Activated T-cell treated with anti-CD3 and anti-CD28 coated beads, Interleukin-2, amount 50 U/mL, for 4 hours (primary cell): ENCODE results near the gene CCDC91. TPM values are rescaled to one million over a fixed set of nuclear protein-coding genes. Genes with fewer than 3 reads are reported as not detected.

Source experiments
- ATAC-seq, 2 donors: fragments of 200-7000 bp; cut with Tn5 transposase; one replicate each; pipeline ENCODE4 v1.10.0; 2021
- DNase-seq: peaks from one replicate; pipeline ENCODE4 v3.0.0-alpha.2; 2020
- H3K27me3 Mint-ChIP-seq: one replicate; pipeline ENCODE4 v1.8.0; 2021; ENCODE audit warnings: low read depth, mixed read lengths
- H3K36me3 Mint-ChIP-seq: one replicate; pipeline ENCODE4 v1.8.0; 2022; ENCODE audit warnings: mixed read lengths; ENCODE audit not compliant: insufficient read depth
- H3K4me1 Mint-ChIP-seq: one replicate; pipeline ENCODE4 v1.8.0; 2021; ENCODE audit warnings: low read depth, mixed read lengths
- H3K4me3 Mint-ChIP-seq: one replicate; pipeline ENCODE4 v1.8.0; 2021; ENCODE audit warnings: mild to moderate bottlenecking, moderate library complexity, mixed read lengths
- H3K9me3 Mint-ChIP-seq: one replicate; pipeline ENCODE4 v1.8.0; 2021; ENCODE audit warnings: mixed read lengths
- total RNA-seq, 3 donors: library from RNA; stranded (reverse); gene quantifications; one replicate each; pipeline ENCODE4 v1.2.1, GENCODE V29; 2021

CCDC91 gene
- total RNA-seq, 3 donors from 2014 or later, result 17.8 to 18.2 (median 18.1) TPM

DNA sequence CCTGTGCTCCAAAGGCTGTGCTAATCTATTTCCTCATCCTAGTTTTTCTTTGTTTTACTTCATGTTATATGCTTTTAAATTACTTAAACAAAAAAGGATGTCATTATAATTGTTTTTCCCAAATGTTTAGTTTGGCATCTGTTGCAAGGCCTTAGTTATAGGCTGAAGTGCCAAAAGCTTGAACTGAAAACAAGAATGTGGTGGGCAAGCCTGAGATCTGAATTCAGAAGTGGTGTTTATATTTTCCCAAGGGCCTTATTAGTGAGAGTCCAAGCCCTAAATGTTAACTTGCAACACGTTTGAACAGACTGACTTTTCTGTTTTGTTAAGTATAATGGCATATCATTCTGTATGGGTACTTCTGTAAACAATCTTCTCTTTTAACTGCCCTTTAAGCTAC is 326.8 kb downstream of the CCDC91 start:
- Mint-ChIP-seq H3K4me1 (no peaks in the 10 kb centered on the region), H3K4me3 (no peak overlapping the region), H3K9me3 (peaks cover 23% of the 10 kb centered on the region), H3K36me3 (peaks cover 32% of the 10 kb centered on the region), H3K27me3 (no peaks in the 10 kb centered on the region)
- ATAC-seq (no peak), DNase-seq (no peak)

DNA sequence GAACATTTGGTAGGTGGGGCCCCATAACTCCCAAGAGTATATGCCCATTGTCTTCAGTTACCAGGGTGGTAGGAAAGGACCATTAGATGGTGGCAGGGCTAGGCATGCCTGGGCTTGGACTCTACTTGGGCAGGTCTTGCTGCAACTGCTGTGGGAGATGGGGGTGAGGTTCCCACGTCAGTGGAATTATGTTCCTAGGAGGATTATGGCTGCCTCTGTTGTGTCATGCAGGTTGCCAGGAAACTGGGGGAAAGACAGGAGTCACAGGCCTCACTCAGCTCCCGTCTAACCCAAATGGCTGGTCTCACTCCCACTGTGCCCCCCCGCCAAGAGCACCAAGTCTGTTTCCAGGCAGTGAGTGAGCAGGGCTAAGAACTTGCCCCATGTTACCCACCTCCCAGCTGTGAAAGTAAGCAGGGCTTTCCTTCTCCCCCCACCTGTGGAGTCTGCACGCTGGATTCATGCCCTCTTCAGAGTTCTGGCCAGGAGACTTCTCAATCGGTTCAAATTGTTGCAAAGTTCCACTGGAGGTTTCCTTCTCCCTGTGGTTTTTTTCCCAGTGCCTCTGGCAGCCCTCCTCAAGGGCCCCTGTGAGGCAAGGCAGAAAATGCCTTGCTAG is 337.5 kb downstream of the CCDC91 start:
- no peaks in the 10 kb centered on the region for H3K4me1 Mint-ChIP-seq
- no peak for ATAC-seq
- peaks cover 36% of the 10 kb centered on the region for H3K9me3 Mint-ChIP-seq
- no peaks in the 10 kb centered on the region for H3K27me3 Mint-ChIP-seq
- H3K4me3 Mint-ChIP-seq, result no peak overlapping the region
- H3K36me3 Mint-ChIP-seq, result peaks cover 54% of the 10 kb centered on the region
- DNase-seq, result no peak

DNA sequence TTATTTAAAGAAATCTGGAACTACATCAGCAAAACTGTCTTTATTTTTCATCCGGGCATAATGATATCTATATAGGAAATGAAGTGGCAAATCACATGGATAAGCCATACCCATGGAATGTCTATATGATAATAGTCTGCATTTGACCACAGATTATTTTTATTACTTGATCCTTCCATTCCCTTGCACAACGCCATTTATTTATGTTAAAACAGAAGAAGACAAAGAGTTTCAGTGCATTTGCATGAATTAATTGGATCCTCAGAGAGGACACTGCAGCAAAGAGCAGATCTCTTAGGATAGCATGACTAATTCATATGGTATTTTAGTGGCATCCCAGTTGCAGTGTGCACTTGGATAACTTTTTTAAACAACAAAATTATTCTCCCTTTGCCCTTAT is 345.0 kb downstream of the CCDC91 start:
- Mint-ChIP-seq H3K27me3 (no peaks in the 10 kb centered on the region), H3K4me1 (peaks cover 6% of the 10 kb centered on the region), H3K4me3 (no peak overlapping the region), H3K36me3 (peaks cover 16% of the 10 kb centered on the region), H3K9me3 (peaks cover 3% of the 10 kb centered on the region)
- ATAC-seq (no peak), DNase-seq (no peak)

DNA sequence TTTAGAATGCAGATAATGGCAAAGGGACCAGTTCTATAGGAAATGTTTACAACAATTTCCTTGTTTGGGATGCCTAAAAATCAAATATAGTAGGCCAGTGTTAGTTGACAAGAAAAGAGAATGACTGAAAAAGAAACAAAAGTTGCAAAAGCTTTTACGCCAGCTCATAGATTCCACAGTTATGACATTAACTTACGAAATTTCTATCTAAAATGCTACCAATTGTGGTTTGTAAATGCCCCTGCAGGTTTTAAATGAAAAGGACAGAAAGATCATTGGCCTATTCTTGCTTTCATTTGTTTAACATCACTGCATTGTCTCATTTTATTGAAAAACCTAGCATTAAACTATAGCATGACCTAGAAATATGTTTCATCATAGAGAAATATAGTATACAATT is 345.8 kb downstream of the CCDC91 start:
- peak in 1 of 2 donors; percentile 41 for ATAC-seq
- Mint-ChIP-seq H3K9me3 (peaks cover 3% of the 10 kb centered on the region), H3K4me3 (no peak overlapping the region), H3K36me3 (peaks cover 16% of the 10 kb centered on the region), H3K4me1 (peaks cover 6% of the 10 kb centered on the region), H3K27me3 (no peaks in the 10 kb centered on the region)
- DNase-seq, result no peak

DNA sequence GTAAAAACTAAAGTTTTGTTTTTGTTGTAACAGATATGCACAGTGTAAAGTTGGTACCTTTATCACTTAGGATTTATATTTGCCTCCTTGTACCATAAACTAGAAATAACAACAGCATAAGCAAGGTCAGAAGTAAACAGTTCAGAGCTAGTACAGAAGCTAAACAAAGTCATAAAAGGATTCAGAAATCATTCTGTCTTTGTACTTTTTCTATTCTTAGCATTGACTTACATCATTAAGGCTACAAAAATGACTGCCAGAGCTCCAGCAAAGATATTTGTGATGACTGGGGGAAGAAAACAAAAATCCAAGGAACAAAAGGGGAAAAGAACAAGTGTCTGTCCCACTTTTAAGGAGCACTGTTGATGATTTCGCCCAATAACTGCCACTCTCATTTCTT is 347.2 kb downstream of the CCDC91 start:
- H3K9me3 Mint-ChIP-seq, result peaks cover 3% of the 10 kb centered on the region
- no peak for ATAC-seq
- no peak for DNase-seq
- H3K4me1 Mint-ChIP-seq, result peaks cover 8% of the 10 kb centered on the region
- peaks cover 11% of the 10 kb centered on the region for H3K36me3 Mint-ChIP-seq
- no peaks in the 10 kb centered on the region for H3K27me3 Mint-ChIP-seq
- H3K4me3 Mint-ChIP-seq, result no peak overlapping the region

GRCh38 chr12:28539691-28540323 is 349.6 kb downstream of the CCDC91 start:
- no peaks in the 10 kb centered on the region for H3K27me3 Mint-ChIP-seq
- H3K4me1 Mint-ChIP-seq, result peaks cover 10% of the 10 kb centered on the region
- H3K4me3 Mint-ChIP-seq, result no peak overlapping the region
- ATAC-seq, result no peak
- no peak for DNase-seq
- peaks cover 19% of the 10 kb centered on the region for H3K36me3 Mint-ChIP-seq
- peaks cover 3% of the 10 kb centered on the region for H3K9me3 Mint-ChIP-seq

DNA sequence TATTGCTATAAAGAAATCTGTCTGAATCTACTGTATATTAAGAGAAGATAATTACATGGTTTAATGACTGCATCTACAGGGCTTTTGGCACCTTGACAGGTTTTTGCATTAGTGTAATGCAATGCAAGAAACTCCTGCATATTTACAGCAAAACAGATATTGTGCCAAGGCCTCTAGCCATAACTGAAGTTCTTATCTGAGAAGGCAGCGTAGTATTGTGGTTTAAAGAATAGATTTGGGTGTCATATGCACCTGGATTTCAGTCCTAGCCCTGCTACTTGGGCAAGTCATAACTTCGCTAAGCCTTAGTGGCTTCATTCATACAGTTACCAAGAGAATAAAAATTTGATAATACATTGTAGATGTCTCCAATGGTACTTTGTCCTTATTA is 350.1 kb downstream of the CCDC91 start:
- no peak for ATAC-seq
- H3K27me3 Mint-ChIP-seq, result no peaks in the 10 kb centered on the region
- peaks cover 19% of the 10 kb centered on the region for H3K36me3 Mint-ChIP-seq
- DNase-seq, result no peak
- H3K9me3 Mint-ChIP-seq, result peaks cover 3% of the 10 kb centered on the region
- no peak overlapping the region for H3K4me3 Mint-ChIP-seq
- peaks cover 10% of the 10 kb centered on the region for H3K4me1 Mint-ChIP-seq

DNA sequence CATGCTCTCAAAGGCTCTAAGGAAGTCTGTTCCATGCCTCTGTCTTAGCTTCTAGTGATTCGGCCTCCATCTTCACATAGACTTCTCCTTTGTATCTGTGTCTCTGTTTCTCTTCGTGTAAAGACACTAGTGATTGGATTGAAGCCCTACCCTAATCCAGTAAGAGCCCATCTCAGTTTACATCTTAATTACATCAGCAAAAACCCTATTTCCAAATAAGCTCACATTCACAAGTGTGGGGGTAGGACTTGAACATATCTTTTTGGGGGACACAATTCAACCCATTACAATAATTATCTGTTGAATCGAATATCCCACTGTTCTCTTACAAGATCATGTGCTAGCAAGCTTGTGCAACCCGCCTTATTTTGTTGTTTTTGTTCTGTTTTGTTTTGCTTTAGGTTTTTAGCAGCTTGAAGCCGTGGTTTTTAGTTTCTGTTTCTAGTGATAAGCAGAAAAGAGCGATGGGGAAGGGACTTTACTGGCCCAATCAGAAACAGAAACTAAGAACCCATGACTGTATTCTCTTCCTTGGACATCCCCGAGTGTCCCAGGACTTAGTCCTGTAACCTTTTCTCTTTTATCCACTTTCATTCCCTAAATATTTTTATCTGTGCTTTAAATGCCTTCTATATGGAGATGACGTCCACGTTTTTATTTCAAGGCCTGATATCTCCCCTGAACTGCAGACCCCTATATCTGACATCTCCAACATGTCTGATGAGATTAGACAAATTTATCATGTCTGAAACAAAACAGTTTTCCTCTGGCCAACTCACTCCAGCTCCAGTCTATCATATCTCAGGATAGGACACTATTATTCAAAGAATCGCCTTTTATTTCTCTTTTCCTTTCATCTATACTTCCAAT is 353.0 kb downstream of the CCDC91 start:
- no peaks in the 10 kb centered on the region for H3K27me3 Mint-ChIP-seq
- peaks cover 7% of the 10 kb centered on the region for H3K4me1 Mint-ChIP-seq
- no peak for ATAC-seq
- no peak overlapping the region for H3K4me3 Mint-ChIP-seq
- no peak for DNase-seq
- H3K36me3 Mint-ChIP-seq, result peaks cover 13% of the 10 kb centered on the region
- no peaks in the 10 kb centered on the region for H3K9me3 Mint-ChIP-seq

- peak in 1 of 2 donors; percentile 59 for ATAC-seq
- no peaks in the 10 kb centered on the region for H3K27me3 Mint-ChIP-seq
- no peak for DNase-seq
- peaks cover 21% of the 10 kb centered on the region for H3K36me3 Mint-ChIP-seq
- H3K4me1 Mint-ChIP-seq, result peaks cover 8% of the 10 kb centered on the region
- no peak overlapping the region for H3K4me3 Mint-ChIP-seq
- no peaks in the 10 kb centered on the region for H3K9me3 Mint-ChIP-seq
Measured at GRCh38 chr12:28550757-28551704, 360.8 kb downstream of the CCDC91 start.

DNA sequence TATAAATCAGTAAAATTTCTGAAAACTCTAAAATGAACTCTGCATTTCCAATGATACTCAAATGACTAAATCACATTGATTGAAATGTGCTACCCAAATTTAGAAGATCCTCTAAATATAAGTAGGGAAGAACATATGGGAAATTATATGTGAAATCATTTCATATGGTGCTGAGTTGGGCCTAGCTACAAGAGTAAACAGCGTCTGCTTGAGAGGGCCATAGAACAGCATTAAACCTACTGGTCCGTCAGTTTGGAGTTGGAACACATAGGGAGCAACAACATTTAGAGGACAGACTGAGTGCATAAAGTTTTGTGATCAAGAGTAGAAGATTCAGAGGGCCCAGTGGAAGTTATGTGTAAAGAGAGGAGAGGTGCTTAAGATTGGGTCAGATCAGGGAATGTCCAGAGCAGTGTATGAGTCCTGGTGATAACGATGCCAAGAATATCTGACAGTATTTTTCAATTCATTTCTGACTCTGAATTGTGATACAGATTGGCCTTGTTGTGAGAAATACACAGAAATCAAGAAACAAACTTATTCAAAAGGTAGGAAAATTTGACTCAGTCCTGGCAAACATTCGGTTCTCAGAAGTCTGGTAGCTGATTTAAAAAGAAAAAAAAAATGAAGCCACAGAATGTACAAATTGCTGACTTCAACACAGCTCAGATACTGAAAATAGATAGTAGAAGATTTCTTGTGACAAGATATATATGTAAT is 362.2 kb downstream of the CCDC91 start:
- Mint-ChIP-seq H3K27me3 (no peaks in the 10 kb centered on the region), H3K36me3 (peaks cover 28% of the 10 kb centered on the region), H3K4me1 (peaks cover 8% of the 10 kb centered on the region), H3K9me3 (no peaks in the 10 kb centered on the region), H3K4me3 (no peak overlapping the region)
- no peak for DNase-seq
- peak in 1 of 2 donors; percentile 61 for ATAC-seq

DNA sequence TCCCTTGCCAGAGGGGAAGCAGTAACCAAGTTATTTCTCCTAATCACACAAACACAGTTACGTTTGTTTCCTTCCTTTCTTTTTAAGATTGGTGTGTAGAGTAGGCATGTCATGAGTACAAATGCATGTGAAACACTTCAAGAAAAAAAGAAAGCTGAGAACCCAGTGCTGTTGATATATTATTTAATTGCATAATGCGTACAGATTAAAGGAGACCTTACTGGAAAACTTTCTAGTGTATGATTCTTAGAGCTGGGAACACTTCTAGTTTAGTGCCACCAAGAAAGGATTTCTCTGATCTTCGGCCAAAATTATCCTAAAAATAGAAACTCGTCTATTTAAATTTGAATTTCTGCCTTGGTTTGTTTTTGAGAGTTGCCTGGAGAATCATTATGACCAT is 365.5 kb downstream of the CCDC91 start:
- no peak for DNase-seq
- H3K27me3 Mint-ChIP-seq, result no peaks in the 10 kb centered on the region
- no peaks in the 10 kb centered on the region for H3K9me3 Mint-ChIP-seq
- H3K4me3 Mint-ChIP-seq, result no peak overlapping the region
- peaks cover 30% of the 10 kb centered on the region for H3K36me3 Mint-ChIP-seq
- ATAC-seq, result no peak
- H3K4me1 Mint-ChIP-seq, result peaks cover 7% of the 10 kb centered on the region

- peaks cover 24% of the 10 kb centered on the region for H3K36me3 Mint-ChIP-seq
- no peaks in the 10 kb centered on the region for H3K4me1 Mint-ChIP-seq
- ATAC-seq, result no peak
- no peaks in the 10 kb centered on the region for H3K27me3 Mint-ChIP-seq
- no peak overlapping the region for H3K4me3 Mint-ChIP-seq
- no peaks in the 10 kb centered on the region for H3K9me3 Mint-ChIP-seq
- DNase-seq, result no peak
Measured at GRCh38 chr12:28558250-28558649, 368.0 kb downstream of the CCDC91 start.

DNA sequence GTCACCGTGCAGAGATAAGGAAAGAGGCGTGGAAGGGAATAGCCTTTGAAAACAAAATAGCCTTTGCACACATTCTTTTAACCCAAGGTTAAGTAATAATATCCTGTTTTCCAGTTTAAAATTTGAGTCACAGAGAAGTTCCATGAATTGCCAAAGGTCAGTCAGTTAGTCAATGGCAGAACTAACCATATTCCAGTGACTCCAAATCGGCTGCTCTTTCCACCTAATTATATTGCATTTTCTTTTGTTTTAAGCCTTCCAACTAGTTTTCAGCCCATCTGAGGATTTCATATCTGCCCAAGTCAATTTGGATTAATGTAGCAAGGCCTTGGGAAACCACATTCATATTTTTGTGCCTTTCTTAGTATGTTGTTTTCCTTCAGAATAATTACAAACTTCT is 373.0 kb downstream of the CCDC91 start:
- Mint-ChIP-seq H3K36me3 (peaks cover 13% of the 10 kb centered on the region), H3K9me3 (no peaks in the 10 kb centered on the region), H3K4me3 (no peak overlapping the region), H3K4me1 (no peaks in the 10 kb centered on the region), H3K27me3 (no peaks in the 10 kb centered on the region)
- no peak for DNase-seq
- no peak for ATAC-seq
